Right cardiac atrium (tissue), 5 donors: Measurements from ENCODE around the gene RNF115. TPM values are rescaled to one million over a fixed set of nuclear protein-coding genes. Genes with fewer than 3 reads are reported as not detected.
A peak's percentile ranks its signal among the peaks of the same experiment; 100 is the strongest.
"Not testable (repeated sequence)": the region's sequence is repeated elsewhere in the genome, so short reads cannot be mapped to it uniquely, and the experiment has no call there.

Experiments used
- ATAC-seq, 2 donors: fragments of 200-7000 bp; cut with Tn5 transposase; one replicate each; pipeline versions ENCODE4 v1.8.0 to v1.9.1; 2020; ENCODE audit warnings: moderate library complexity in 2 of 2, mild to moderate bottlenecking in 1 of 2
- DNase-seq, 3 donors: peaks; one replicate each; pipeline ENCODE4 v3.0.0-alpha.2; 2020
- H3K27ac ChIP-seq: one replicate; pipeline ENCODE4 v1.5.1; 2013; ENCODE audit warnings: mild to moderate bottlenecking, low read length, control low read depth, moderate library complexity
- H3K27me3 ChIP-seq: one replicate; pipeline ENCODE4 v1.6.1; 2013; ENCODE audit not compliant: control insufficient read depth, insufficient read depth
- H3K4me1 ChIP-seq: one replicate; pipeline ENCODE4 v1.6.1; 2013; ENCODE audit warnings: low read length; ENCODE audit not compliant: control insufficient read depth, insufficient read depth
- H3K4me3 ChIP-seq: one replicate; pipeline ENCODE4 v1.5.1; 2013; ENCODE audit warnings: low read length, control low read depth
- H3K9me3 ChIP-seq: one replicate; pipeline ENCODE4 v1.6.1; 2013; ENCODE audit warnings: low read length; ENCODE audit not compliant: control insufficient read depth
- WGBS: extraction: QIAGEN DNeasy Blood & Tissue Kit; methylation state at CpG from one replicate; pipeline ENCODE4 v1.1.7; 2013; 5-methylcytosine and 5-hydroxymethylcytosine counted together
- intact Hi-C, 4 donors: fragments of 100-400 bp; cut with DNase I; formaldehyde crosslinking; loops; one replicate each; pipeline versions ENCODE4 v1.11.0 to v1.14.0; 2022 to 2023
- polyA plus RNA-seq: library from polyadenylated mRNA; stranded (reverse); fragments of 200-250 nt; gene quantifications from one replicate; pipeline ENCODE4 v1.2.3, GENCODE V29; 2013
- total RNA-seq, 4 donors: library from RNA; stranded (reverse); fragmentation: NEBNext Ultra II Directional; extraction: Animal tissue kit (Norgen Biotek cat#: 25700); gene quantifications; one replicate each; pipeline ENCODE4 v1.2.1, GENCODE V29; 2021
- donor health status: healthy with polysubstance abuse.
- donor health status: DM: no; HTN: yes; CAD: no.
- donor health status: DM: no; HTN: no; CAD: no.
- donor health status: DM: no; HTN: yes; CAD: no; lungs with severe emphysema.
- donor health status: DM: yes; HTN: yes; CAD: no.

Gene RNF115
- total and polyA plus RNA-seq, 5 donors: 26.4 to 53.0 (median 38.9) TPM

GRCh38 chr1:145773423-145773822 is 50.5 kb downstream of the RNF115 start:
- Histone ChIP-seq H3K27me3 (no peaks in the 10 kb centered on the region), H3K4me3 (no peak overlapping the region), H3K9me3 (no peaks in the 10 kb centered on the region), H3K4me1 (no peaks in the 10 kb centered on the region), H3K27ac (no peak overlapping the region)
- DNase-seq (no peak), ATAC-seq (no peak)
- 84% methylated on average over 1 of the region's 1 CpG for WGBS
- intact Hi-C loops: no loop called here

GRCh38 chr1:145771056-145771455 is 52.8 kb downstream of the RNF115 start:
- H3K4me3 ChIP-seq: no peak overlapping the region
- DNase-seq (no peak), ATAC-seq (no peak)
- H3K9me3 ChIP-seq: no peaks in the 10 kb centered on the region
- no peaks in the 10 kb centered on the region for H3K27me3 ChIP-seq
- no peaks in the 10 kb centered on the region for H3K4me1 ChIP-seq
- intact Hi-C loops: no loop called here
- WGBS: 98% methylated on average over 1 of the region's 1 CpG
- no peak overlapping the region for H3K27ac ChIP-seq

GRCh38 chr1:145768004-145768403 is 55.9 kb downstream of the RNF115 start:
- H3K4me3 ChIP-seq, H3K4me1 ChIP-seq, H3K27ac ChIP-seq, DNase-seq, intact Hi-C loops, H3K9me3 ChIP-seq, H3K27me3 ChIP-seq: not testable (repeated sequence)
- 98% methylated on average over 10 of the region's 10 CpGs for WGBS
- ATAC-seq: peak in 1 of 2 donors; percentile 55

- 96% methylated on average over 29 of the region's 29 CpGs for WGBS
- H3K4me1 ChIP-seq, intact Hi-C loops, H3K27me3 ChIP-seq, ATAC-seq, H3K27ac ChIP-seq, H3K4me3 ChIP-seq, H3K9me3 ChIP-seq: not testable (repeated sequence)
- peak in 1 of 3 donors; percentile 63 for DNase-seq
These were observed 57.0 kb downstream of the RNF115 start for GRCh38 chr1:145766926-145767325.

GRCh38 chr1:145765585-145766360 is 58.1 kb downstream of the RNF115 start:
- DNase-seq, H3K27ac ChIP-seq, H3K27me3 ChIP-seq, intact Hi-C loops, H3K4me3 ChIP-seq, H3K4me1 ChIP-seq, ATAC-seq, H3K9me3 ChIP-seq: not testable (repeated sequence)
- WGBS: 70% methylated on average over 5 of the region's 5 CpGs

GRCh38 chr1:145765127-145765526 is 58.8 kb downstream of the RNF115 start:
- H3K27me3 ChIP-seq, H3K9me3 ChIP-seq, ATAC-seq, DNase-seq, H3K27ac ChIP-seq, intact Hi-C loops, H3K4me3 ChIP-seq, H3K4me1 ChIP-seq: not testable (repeated sequence)
- WGBS: 44% methylated on average over 2 of the region's 3 CpGs

- H3K4me1 ChIP-seq, H3K27ac ChIP-seq, H3K9me3 ChIP-seq, intact Hi-C loops, H3K27me3 ChIP-seq, ATAC-seq, H3K4me3 ChIP-seq: not testable (repeated sequence)
- 95% methylated on average over 52 of the region's 52 CpGs for WGBS
- DNase-seq: peak in 1 of 3 donors; percentile 65
These were observed 59.5 kb downstream of the RNF115 start for GRCh38 chr1:145764231-145764940.

- over 99% methylated on average over 2 of the region's 2 CpGs for WGBS
- intact Hi-C loops, H3K27me3 ChIP-seq, H3K9me3 ChIP-seq, H3K27ac ChIP-seq, H3K4me1 ChIP-seq, DNase-seq, H3K4me3 ChIP-seq, ATAC-seq: not testable (repeated sequence)
These were observed 61.9 kb downstream of the RNF115 start for GRCh38 chr1:145762001-145762400.

GRCh38 chr1:145761498-145761897 is 62.4 kb downstream of the RNF115 start:
- H3K27me3 ChIP-seq, DNase-seq, H3K27ac ChIP-seq, H3K4me1 ChIP-seq, ATAC-seq, H3K4me3 ChIP-seq, intact Hi-C loops, H3K9me3 ChIP-seq: not testable (repeated sequence)
- 99% methylated on average over 11 of the region's 11 CpGs for WGBS

GRCh38 chr1:145760395-145760949 is 63.4 kb downstream of the RNF115 start:
- H3K4me3 ChIP-seq, H3K27me3 ChIP-seq, H3K4me1 ChIP-seq, ATAC-seq, DNase-seq, H3K9me3 ChIP-seq, H3K27ac ChIP-seq, intact Hi-C loops: not testable (repeated sequence)
- 98% methylated on average over 4 of the region's 4 CpGs for WGBS

- H3K9me3 ChIP-seq: no peaks in the 10 kb centered on the region
- ATAC-seq (no peak), DNase-seq (no peak)
- no peak overlapping the region for H3K27ac ChIP-seq
- 68% methylated on average over 1 of the region's 1 CpG for WGBS
- H3K4me3 ChIP-seq: no peak overlapping the region
- H3K4me1 ChIP-seq: peaks cover 3% of the 10 kb centered on the region
- H3K27me3 ChIP-seq: no peaks in the 10 kb centered on the region
- intact Hi-C loops: no loop called here
These were observed 64.2 kb downstream of the RNF115 start for GRCh38 chr1:145759721-145760120.
